NB4 (cell line): ENCODE data around the gene PTPN20.

Experiments used
- MYC ChIP-seq: IDR thresholded peaks from 2 replicates; pipeline ENCODE4 v1.6.1; 2011; ENCODE audit warnings: low read depth, low read length
- POLR2A ChIP-seq: IDR thresholded peaks from 2 replicates; pipeline ENCODE4 v1.6.1; 2011; ENCODE audit warnings: mild to moderate bottlenecking; ENCODE audit not compliant: insufficient read length; ENCODE audit errors: extremely low read depth
- TF ChIP-seq, protein P1 (sequence below): IDR thresholded peaks from one replicate; pipeline ENCODE4 v1.5.1; 2012; ENCODE audit warnings: low read depth, low read length
- TF ChIP-seq, protein P2 (sequence below): IDR thresholded peaks from 2 replicates; pipeline ENCODE4 v1.6.1; 2011; ENCODE audit warnings: low read depth, low read length

DNA sequence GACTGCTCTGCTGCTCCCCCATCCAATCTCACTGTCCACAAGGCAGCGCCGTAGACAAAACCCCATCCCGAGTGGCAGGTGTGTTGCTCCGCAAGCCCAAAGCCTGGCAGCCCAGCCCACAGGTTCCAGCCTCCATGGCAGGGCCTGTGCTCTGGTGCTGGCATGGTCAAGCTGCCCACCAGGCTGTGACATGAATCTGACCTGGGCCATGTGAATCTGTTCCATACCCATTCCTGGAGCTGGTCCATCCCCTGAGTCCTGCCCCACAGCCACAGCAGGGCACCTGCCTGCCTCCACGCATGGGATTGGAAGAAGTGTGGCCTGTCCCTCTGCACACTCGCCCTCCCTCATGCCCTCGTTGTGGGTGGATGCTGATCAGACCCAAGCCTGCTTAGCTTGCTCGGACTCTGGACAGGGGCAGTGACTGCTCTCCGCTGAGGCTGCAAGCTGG is 128.8 kb downstream of the PTPN20 start:
- TF ChIP-seq, protein P1, sequence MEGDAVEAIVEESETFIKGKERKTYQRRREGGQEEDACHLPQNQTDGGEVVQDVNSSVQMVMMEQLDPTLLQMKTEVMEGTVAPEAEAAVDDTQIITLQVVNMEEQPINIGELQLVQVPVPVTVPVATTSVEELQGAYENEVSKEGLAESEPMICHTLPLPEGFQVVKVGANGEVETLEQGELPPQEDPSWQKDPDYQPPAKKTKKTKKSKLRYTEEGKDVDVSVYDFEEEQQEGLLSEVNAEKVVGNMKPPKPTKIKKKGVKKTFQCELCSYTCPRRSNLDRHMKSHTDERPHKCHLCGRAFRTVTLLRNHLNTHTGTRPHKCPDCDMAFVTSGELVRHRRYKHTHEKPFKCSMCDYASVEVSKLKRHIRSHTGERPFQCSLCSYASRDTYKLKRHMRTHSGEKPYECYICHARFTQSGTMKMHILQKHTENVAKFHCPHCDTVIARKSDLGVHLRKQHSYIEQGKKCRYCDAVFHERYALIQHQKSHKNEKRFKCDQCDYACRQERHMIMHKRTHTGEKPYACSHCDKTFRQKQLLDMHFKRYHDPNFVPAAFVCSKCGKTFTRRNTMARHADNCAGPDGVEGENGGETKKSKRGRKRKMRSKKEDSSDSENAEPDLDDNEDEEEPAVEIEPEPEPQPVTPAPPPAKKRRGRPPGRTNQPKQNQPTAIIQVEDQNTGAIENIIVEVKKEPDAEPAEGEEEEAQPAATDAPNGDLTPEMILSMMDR: no peak
- TF ChIP-seq MYC (no peak), POLR2A (no peak)
- TF ChIP-seq, protein P2, sequence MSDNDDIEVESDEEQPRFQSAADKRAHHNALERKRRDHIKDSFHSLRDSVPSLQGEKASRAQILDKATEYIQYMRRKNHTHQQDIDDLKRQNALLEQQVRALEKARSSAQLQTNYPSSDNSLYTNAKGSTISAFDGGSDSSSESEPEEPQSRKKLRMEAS: no peak
